Activated T-cell treated with anti-CD3 and anti-CD28 coated beads for 4 hours (primary cell): ENCODE measurements around the gene SQSTM1.

Experiments
- DNase-seq: peaks from one replicate; pipeline ENCODE4 v3.0.0-alpha.2; 2020

The SQSTM1 gene

DNA sequence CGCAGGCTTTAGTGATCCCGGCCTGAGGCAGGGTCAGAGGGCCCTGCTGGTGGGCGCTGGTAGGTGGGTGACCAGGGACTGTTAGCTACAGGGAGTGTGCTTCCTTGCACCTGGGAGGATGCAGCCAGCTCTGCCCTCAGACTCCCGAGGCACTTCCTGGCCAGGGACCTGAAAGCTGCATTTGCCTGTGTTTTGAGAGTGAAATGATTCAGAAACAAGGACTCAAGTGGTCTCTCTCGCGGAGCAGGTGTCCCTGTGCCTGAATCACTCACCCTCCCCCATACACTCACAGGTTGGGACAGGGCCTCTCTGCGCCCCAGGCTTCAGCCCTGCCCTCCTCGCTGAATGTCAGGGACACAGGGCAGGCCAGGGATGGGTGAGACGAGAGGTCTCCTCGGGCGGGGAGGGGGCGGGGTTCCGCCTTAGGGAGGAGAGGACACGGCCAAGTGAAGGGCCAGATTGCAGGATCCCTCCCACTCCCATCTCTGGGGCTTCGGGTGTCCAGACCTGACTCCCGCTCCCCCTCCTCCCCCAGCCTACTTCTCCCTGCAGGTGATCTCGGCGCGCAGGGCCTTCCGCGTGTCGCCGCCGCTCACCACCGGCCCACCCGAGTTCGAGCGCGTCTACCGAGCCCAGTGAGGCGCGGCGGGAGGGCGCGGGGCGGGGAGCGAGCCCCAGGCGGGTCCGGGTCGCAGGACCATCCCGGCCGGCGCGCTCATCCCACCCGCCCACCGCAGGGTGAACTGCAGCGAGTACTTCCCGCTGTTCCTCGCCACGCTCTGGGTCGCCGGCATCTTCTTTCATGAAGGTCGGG, 25.4 kb upstream of the SQSTM1 start:
- DNase-seq, result no peak

DNA sequence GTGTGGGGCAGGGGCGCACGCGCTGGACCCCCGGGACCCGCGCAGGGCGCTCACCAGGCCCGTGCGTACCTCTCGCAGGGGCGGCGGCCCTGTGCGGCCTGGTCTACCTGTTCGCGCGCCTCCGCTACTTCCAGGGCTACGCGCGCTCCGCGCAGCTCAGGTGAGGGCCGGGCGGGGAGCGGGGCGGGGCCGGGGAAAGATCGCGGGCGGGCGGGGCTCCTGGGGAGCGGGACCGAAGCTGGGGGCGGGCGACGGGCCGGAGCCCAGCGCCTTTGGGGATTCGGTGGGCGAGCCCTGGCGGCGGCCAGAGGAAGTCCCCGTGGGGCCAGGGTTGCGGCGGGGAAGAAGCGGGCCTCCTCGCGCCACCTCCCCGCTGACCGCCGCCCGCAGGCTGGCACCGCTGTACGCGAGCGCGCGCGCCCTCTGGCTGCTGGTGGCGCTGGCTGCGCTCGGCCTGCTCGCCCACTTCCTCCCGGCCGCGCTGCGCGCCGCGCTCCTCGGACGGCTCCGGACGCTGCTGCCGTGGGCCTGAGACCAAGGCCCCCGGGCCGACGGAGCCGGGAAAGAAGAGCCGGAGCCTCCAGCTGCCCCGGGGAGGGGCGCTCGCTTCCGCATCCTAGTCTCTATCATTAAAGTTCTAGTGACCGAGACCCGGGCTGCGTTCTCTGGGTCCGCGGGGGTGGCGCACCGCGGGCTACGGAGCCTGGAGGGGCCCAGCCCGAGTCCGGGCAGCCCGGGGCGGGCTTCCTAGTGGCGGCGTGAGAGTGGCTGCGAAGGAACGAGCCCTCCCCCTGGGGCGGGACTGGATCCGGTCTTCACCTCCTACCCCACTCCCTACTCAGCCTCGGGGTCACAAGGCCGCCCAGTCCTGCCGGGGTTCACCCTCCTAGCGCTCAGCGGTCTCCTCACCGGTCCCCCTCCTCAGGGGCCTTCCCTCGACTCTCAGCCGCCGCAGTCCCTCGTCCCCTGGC, 24.6 kb upstream of the SQSTM1 start:
- DNase-seq, result peak; percentile 58

DNA sequence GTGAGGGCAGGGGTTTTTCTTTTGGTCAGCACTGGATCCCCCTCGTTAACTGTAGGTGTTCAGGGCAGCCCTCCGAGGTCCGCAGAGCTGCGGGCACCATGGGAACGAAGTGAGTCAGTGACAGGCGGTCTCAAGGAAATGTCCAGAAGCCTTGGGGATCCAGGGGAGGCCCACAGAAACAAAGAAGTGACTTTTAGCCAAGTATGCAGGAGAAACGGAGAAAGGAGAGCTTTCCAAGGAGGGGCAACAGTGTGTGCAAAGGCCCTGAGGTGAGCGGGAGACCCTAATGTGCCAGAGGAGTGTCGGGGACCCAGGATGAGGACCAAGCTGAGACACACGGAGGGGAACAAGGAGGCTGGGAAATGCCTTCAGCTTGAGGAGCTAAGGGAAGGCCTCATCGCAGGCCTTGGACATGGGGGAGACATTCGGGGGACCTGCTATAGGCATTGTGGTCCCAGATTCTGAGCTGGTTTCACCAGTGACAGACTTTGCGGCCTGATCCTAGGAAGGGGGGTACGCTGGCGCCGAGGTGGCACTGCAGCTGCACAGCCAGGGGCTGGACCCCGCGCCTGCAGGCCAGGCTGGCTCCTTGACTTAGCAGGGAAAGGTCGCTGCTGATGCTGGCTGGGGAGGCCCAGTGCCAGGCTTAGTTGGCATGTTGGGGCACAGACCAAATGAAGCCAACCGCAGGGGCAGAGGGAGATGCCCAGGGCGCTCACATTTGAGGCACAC, 23.7 kb upstream of the SQSTM1 start:
- no peak for DNase-seq

DNA sequence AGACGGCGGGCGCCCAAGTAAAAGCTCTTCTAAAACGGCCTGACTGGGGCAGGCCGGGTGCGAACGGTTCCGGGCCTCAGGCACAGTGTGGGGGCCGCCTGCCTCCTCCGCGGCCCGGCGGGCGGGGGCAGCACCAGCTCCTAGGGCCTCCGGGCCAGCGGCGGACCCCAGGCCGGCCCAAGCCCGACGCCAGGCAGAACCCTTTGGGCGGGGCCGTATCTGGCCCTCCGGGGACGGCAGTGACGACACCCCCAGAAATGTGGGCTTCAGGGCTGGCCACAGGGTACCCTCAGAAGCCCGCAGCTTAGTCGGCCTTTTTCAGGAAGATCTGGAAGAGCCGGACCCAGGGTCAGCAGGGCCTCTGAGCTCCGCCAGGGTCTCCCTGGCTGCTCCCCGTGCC, 23.0 kb upstream of the SQSTM1 start:
- no peak for DNase-seq

DNA sequence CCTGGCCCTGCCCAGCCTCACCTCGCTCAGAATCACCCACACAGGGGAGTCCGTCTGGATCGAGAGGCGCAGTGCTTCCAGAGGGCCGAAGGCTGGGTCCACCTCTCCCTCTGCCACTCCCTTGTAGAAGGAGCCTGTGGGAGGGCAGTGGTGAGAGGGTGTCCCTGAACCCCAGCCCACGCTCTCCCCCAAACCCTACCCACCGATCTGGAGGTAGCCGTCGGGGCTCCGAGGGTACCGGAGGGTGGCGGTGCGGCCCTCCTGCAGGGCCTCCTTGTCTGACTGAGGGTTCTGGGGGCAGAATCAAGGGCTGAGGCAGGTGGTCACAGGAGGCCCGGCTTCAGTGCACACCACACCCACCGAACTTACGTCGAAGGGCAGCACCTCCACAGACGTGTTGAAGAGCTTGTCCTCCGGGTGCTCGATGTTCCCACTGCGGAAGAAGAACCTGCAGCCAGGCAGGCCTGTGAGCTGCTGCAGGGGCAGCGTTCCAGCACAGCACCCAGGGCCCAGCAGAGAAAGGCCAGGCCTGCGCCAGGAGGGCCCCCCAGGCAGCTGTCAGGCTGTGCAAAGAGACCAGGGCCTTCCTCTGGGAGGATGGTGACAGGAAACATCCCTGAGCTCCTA, 22.4 kb upstream of the SQSTM1 start:
- no peak for DNase-seq

DNA sequence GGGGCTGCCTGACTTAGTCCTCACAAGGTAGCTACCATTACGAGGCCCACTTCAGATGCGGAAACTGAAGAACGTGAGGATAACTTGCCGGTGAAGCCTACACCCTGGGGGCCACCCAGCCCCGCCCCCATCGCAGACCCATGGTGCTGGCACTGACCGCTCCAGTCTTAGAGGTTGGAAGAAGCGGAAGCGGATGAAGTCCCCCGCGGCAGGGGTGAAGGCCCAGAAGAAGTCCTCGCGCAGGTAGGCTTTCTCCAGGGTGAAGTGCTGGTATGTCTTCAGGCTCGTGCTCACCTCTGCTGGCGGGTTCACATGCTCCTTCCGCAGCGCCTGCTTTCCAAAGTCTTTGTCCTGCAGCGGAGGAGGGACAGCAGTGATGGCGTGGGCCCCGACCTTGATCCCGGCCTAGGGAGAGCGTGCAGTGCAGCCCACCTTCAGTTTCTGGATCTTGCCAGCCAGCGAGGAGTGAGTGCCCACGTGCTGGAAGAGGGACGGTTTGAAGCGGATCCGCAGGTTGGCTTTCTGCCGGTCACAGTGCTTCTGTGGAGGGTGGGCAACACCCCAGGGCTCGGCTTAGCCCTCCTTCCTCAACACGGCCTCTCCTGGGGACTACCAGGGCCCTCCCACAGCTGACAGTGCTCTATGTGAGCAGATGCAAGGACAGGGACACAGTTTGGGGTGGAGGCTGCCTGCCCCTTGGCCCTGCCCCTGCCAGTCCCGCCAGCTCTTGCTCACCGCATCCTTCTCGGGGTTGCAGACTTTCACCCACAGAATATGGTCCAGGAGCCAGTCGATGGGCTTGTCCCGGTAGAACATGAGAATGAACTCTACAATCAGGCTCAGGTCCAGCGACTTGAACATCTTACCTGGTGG, 21.7 kb upstream of the SQSTM1 start:
- DNase-seq, result no peak

DNA sequence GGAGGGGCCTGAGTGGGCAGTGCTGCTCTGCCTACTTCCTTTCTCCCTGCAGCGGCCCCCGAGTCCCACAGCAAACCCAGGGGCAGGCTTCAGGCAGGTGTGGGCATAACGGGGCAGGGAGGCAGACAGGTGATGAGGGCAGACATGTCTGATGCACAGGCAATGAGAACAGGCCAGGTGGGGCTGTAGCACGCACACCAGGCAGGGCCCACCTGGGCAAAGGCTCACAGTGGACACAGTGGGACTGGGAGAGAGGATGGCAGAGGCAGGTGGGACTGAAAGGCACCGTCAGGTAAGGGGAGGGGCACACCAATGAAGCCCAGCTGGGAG, 21.1 kb upstream of the SQSTM1 start:
- DNase-seq, result no peak

DNA sequence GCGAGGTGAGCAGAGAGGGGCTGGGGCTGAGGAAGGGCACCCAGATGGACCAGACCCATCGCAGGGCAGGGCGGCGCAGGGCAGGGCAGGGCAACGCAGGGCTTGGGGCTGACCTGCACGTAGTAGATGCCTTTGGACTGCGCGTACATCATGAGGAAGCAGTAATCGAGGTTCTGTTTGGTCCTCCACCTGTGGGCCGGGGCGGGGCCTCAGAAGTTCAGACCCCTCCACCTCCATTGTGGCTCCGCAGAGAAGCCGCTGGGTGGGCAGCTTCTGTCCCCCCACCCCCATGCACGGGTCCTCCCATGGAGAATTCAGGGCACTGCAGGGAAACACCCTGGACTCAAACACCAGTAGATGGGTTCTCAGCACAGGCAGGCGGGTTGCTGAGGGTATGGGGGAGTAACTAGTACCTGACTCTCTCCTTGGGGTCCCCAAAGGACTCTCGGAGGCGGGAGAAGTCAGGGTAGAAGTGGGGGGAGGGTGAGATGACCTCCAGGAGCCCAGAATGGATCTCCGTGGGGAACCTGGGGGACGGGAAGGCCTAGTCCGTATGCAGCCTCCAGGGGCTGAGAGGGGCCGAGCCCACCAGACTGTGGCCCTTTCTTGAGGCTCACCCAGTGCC, 20.5 kb upstream of the SQSTM1 start:
- no peak for DNase-seq

DNA sequence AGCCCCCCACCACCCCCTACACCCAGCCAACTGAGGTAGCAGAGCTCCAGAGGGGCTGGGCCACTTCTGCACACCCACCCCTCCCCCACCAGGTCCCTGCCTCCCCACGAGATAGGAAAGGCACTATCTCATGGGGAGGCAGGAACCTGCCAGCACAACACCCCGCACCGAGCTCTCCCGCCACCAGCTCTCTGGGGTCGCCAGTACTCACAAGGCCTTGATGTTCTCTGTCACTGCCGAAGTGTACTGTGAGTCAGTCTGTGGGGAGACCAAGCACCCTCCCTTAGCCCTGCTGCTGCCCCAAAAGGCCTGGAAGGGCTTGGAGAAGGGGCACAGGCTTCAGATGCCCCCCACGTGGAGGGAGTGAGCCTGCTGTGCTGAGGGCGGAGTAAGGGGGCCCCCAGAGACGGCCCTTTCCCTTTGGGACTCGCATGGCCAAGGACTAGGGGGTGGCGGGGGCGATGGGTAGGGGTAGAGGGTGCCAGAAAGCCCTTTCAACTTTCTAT, 20.0 kb upstream of the SQSTM1 start:
- no peak for DNase-seq

DNA sequence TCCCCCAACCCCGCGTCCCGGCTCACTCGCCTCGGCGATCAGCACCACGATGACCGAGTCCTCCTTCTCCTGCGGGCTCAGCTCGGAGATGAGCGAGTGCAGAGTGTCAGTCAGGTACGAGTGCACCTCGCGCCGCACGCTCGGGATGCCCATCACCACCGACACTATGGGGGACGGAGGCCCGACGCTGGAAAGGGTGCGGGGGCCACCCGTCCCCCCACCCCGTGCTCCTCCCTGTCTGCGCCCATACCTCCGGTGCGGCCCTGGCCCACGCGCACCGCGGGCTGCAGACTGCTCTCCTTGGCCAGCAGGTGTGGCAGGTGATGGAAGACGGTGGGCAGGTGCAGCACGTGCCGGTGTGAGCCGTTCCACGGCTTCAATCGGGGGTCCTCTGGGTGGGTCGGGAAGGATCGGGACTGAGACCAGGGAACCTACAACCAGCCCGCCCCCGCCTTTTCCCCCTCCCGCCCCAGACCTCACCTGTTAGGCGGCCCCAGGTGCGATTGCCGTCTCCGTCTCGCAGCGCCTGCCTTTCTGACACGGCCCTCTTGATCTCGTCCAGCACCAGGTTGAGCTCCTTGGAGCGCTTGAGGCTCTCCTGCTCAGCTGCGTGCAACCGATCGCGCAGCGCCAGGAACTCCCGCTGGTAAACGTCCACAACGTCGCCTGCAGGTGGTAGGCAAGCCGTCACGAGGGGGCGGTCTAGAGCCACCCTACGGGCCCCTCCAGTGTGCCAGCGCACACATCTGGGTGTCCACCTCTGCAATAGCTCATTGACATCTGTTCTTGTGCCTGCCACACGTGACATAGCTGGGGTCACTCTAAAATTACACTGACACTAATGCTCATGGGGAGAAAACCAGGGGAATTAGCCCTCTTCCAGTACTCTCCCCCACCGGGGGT, 19.1 kb upstream of the SQSTM1 start:
- peak; percentile 79 for DNase-seq

DNA sequence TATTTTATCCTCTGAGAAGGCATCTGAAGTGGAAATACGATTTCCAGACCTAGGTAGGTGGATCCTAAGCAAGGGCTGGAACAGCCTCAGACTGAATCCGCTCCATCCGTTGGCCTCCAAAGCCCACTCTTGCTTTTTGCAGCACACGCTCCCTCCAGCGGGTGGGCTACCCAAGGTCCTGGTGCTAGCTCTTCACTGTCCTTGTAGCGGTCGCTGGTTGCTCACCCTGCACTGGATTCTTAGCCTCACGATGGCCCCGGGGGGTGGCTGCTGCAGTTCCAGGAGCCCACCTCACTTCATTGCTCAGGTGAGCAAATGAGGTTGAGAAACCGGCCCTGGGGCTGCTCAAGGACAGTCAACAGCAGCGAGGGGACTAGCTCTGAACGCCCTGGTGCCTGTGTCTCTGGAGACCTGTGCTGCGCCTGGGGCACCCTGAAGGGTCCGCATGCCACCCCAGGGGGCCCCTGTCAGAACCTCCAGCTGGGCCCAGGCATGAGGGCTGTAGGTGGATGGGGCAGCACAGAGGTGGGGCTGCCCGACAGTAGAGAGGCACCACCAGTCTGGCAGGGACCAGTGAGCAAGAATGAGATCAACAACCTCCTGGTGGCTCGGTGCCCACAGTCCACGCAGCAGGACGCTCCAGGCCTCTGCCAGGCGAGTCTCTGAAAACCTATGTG, 18.4 kb upstream of the SQSTM1 start:
- no peak for DNase-seq

DNA sequence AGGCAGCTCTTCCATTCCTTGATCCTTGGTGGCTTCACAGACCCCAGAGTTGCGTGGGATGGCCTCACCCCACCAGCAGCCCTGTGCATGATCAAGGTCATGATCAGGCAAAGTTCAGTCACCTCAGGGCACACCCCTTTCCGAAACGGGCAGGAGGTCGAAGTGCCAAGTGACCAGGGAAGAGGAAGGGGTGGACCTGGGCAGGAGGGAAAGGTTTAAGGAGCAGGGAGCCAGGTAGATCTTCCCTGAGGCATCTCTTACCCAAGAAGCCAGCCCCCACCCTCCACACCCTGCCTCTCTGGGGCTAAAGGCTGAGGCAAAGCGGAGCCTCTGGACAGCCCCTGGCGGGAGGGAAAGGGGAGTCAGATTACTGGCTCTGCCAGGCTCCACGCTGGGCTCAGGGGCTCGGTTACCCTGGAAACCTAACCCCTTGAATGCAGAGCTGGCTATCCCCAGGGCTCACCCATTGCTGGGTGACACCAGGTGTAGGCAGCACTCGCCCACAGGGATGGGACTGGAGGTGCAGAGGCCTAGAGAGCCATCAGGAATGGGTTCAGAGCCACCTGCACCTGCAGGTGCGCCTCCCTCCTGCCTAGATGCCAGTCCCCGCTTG, 17.6 kb upstream of the SQSTM1 start:
- DNase-seq, result no peak

DNA sequence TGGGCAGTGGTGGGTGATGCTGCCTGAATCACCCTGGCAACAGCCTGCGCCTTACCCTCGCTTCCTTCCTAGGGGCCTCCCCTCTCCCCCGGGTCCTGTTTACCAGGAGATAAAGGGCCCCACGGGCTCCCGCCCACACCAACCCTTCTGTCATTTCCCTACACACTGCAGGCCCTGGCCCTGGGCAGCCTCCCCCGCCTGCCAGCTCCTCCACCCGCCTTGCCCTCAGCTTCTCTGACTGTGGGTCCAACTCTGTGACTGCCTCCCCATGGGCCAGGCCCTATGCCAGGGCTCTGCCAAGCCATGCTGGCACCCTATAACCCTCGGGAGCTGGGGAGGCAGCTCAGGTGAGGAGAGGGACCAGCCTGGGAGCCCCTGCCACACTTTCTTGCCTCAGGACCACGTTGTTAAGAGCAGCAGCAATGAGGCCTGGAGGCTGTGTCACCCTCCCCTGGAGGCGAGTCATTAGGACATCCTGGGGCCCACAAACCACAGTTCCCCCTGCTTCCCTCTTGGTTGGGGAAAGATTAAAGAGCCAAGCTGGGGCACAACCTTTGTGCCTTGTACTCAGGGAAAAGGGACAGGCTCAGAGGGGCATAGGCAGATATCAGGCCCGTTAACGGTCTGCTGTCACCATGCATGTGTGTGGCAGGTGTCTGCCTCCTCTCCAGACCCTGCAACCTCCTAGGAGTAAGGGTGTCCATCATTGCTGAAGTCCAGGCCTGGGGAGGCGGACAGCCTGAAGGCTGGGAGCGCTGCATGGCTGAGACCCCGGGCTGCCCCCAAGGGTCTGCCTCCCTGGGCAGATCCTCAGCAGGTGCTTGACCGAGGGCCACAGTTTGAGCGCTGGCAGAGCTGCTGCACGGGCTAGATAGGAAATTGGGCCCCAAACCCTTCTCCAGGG, 16.8 kb upstream of the SQSTM1 start:
- no peak for DNase-seq

DNA sequence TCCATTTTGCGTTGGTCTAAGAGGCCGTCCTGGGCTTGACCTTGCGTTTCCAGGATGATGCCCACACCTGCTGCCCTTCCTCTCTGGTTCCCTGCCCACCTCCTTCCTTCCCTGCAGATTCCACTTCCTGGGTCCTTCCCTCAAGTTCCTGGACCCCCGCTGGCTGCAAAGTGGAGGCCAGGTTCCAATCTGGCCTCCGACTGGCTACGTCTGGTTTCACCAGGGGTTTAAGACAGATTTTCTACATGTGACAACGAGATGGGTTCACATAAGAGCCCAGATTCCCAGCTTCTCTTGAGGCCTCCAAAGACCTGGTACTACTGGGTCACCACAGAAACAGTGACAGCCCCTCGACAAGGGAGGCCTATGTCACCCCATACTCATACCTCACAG, 16.2 kb upstream of the SQSTM1 start:
- DNase-seq, result no peak

DNA sequence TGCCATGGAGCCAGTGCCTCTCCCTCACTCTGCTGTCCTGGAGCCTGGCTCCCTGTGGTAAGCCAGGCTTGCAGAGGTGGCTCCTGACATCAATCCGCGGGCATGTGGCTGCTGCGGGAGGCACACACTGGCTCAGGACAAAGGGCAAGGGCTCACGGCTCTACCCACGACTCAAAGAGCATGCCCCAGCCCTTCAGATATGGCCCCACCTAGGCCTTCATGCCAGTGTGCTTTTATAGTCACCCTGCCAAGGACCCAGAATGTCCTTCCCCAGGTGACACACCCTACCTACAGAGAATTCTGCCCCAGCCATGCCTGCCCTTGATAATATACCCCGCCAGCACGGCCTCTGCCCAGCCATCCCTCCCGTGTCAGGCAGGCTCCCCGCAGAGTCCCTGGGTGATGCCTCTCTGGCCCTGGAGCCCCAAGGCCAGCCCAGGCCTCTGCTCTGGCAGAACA, 15.6 kb upstream of the SQSTM1 start:
- no peak for DNase-seq

DNA sequence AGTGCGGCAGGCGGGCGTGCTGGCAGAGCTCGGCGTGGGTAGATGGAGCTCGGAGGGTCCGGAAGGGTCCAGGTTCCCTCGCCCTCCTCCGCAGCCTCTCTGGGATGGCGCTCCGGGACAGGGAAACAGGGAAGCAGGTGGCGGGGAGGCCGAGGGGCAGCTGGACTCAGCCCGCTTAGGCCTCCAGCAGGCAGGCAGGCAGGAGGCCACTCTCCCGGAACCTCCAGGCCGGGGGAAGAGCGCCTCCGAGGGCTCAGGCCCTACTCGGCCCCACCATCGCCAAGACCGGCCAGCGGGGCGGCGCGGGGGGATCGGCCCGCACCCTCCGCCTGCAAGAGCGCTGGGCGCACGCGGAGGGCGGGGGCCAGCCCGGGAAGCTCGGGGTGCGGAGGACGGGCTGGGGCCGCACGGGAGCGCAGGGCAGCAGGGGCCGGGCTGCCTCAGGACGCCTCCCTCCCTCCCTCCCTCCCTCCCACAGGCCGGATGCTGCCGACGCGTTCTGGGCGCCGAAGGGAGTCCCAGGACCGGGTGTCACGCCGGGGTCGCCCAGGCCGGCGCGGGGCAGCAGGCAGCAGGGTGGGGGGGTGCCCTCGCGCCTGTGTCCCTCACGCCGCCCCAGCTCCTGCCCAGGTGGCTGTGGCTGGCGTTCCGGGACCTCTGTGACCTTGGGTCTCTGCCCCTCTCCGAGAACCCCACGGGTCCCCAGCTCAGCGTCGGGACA, 15.0 kb upstream of the SQSTM1 start:
- DNase-seq, result no peak
